Thyroid gland (tissue), 4 donors: Measurements from ENCODE around the gene CCDC15.

Experiments
- CTCF ChIP-seq, 6 experiments: fragments of 200-600 bp in 3 of 6; fragments of 450-650 bp in 3 of 6; sonication (generic) in 3 of 6; IDR thresholded peaks; one replicate each; pipeline ENCODE4 v1.5.1; 2016 to 2019; ENCODE audit warnings: antibody characterized with exemption in 6 of 6, mild to moderate bottlenecking in 2 of 6, inconsistent platforms in 1 of 6, moderate library complexity in 1 of 6
- POLR2A ChIP-seq, 2 donors: fragments of 450-650 bp; IDR thresholded peaks; one replicate each; pipeline ENCODE4 v1.6.1; 2017; ENCODE audit warnings: antibody characterized with exemption in 2 of 2, mild to moderate bottlenecking in 2 of 2, moderate library complexity in 1 of 2

- TF ChIP-seq CTCF (IDR thresholded peaks at IDR 0.05) (no peak), POLR2A (IDR thresholded peaks at IDR 0.05) (no peak)
Measured at GRCh38 chr11:124938970-124939369, 15.0 kb upstream of the CCDC15 start.
